Stimulated activated CD8-positive, alpha-beta memory T cell treated with anti-CD3 and anti-CD28 coated beads, Interleukin-12 subunit alpha, Interleukin-12 subunit beta, amount 100 ng/mL, for 4 hours (primary cell): ENCODE data around the gene MCTP1.
A peak's percentile ranks its signal among the peaks of the same experiment; 100 is the strongest.
"Not testable (repeated sequence)": the region's sequence is repeated elsewhere in the genome, so short reads cannot be mapped to it uniquely, and the experiment has no call there.

ENCODE experiments used
- DNase-seq: peaks from one replicate; pipeline ENCODE4 v3.0.0-alpha.2; 2020; ENCODE audit warnings: low read depth

Gene MCTP1

GRCh38 chr5:94869921-94870320, 415.0 kb downstream of the MCTP1 start:
- no peak for DNase-seq

GRCh38 chr5:94863951-94864350, 420.9 kb downstream of the MCTP1 start:
- DNase-seq, result no peak

DNA sequence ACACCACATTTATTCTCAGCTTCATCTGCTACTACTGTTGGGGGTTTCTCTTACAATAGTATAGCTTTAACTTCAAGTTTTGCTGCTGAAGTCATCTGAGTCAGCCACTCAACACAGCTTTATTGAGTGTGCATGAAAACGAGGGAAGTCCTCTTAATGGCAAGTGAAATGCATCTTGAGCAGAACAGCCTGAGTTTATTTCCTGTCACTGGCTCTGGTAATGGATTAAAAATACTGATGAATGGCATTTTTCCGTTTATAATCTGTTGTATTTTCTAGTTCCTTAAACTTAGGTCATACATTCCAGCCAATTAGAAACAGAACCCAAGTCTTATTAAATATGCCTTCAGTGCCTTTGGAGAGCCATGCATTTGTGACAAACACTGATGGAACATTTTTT, 427.8 kb downstream of the MCTP1 start:
- no peak for DNase-seq

DNA sequence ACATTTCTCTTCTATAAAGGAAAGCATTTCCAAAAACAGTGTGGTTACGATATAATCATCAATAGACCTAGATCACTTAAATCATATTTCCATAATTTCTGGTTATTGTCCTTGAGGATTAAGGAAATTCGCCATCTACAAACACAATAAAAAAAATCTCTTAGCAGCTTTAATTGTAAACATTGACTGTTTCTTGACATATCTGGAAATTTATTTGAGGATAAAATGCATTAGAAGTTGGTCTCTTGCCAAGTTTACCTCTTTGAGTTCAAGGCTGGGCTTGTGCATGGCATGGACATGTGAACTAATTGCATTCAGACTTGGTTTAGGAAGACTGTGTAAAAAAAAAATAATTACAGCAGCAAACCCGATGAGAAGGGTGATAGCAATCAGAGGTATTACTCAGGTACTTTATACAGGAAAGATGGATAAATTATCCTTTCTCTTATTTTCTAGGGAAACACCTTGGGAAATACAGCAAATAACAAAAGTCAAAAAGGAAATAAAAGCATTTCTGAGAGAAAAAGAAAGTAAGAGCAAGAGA, 428.6 kb downstream of the MCTP1 start:
- no peak for DNase-seq

DNA sequence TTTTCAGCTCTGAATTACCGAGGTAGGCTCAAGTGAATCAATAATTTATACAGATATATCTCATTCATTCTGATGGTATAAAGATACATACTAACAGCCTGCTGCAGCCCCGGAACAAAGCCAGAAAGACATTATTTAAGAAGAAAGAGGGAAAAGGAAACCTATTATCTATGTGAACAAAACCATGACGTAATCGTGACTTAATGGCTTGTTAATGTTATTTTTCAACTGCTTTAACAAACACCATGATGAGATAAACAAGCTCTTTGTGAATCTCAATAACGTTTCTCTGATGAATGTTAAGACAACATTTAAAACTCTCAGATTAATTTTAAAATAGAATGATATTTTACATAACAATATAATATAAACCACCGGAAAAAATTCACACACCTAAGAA, 429.4 kb downstream of the MCTP1 start:
- DNase-seq, result no peak

GRCh38 chr5:94853120-94853519, 431.8 kb downstream of the MCTP1 start:
- no peak for DNase-seq

DNA sequence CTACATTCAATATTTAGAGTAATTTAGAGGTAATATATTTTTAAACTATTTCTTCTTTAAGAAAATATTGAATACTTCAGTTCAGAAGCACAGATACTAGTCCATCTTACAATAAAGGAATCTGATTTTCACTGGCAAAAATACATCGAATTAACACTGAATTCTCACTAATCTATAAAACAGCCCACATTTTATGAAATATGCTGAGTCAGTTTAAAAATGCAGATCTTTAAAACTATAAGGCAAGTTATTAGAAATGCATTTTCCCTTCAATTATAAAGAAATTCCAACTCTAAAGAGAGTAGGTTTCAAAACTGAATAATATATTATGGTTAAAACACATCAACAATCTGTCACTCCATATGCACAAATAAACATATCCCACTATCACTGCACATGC, 433.9 kb downstream of the MCTP1 start:
- no peak for DNase-seq

DNA sequence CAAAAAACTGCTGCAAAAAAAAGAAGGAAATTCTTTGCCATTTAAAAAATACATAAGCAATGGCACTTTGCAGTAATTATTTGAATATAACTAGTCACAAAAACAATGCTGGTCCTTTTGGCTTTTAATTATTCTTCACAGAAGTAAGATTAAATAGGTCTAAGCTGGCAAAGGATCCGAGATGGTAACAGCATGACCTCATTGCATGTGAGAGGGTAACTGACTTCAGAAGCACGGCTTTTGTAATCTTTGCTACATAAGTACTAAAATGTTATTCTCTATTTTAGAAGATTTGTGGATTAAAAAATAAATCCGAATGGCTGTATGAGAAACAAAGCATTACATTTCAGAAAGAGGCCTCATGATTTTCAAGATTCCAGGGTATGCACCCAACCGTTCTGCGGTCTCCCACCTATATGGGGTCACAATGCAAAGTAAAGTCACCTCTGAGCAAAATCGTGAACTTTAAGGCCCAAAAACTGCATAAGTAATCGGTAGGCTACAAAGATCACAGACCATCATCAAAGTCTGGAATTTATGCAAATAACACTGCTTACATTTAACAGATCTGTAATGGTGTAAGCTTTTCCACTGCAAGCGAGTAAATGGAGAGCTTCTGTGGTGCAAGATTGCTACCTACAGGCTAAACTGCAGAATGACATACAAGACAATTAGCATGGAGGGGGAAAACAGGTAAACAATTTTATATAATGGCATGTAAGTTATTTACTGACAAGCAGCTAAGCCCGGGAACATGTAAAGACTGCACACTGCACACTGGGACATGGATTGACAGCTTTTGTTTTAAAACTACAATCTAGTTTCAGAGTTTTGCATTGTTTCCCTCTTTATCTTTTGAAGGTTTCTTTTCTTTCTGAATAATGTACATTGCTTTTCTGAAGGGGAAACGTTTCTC, 434.8 kb downstream of the MCTP1 start:
- peak; percentile 2 for DNase-seq

- DNase-seq, result no peak
These were observed 435.6 kb downstream of the MCTP1 start for GRCh38 chr5:94849324-94849723.

- no peak for DNase-seq
These were observed 437.2 kb downstream of the MCTP1 start for GRCh38 chr5:94847726-94848125.

- DNase-seq, result no peak
These were observed 437.9 kb downstream of the MCTP1 start for GRCh38 chr5:94847019-94847418.

- DNase-seq, result not testable (repeated sequence)
These were observed 439.2 kb downstream of the MCTP1 start for GRCh38 chr5:94845696-94846095.

- no peak for DNase-seq
These were observed 443.1 kb downstream of the MCTP1 start for GRCh38 chr5:94841598-94842322.

GRCh38 chr5:94833851-94834250, 451.0 kb downstream of the MCTP1 start:
- no peak for DNase-seq

- DNase-seq, result no peak
These were observed 452.2 kb downstream of the MCTP1 start for GRCh38 chr5:94832685-94833084.

- no peak for DNase-seq
These were observed 454.4 kb downstream of the MCTP1 start for GRCh38 chr5:94830520-94830919.

GRCh38 chr5:94828222-94828621, 456.7 kb downstream of the MCTP1 start:
- not testable (repeated sequence) for DNase-seq

GRCh38 chr5:94820488-94820887, 464.4 kb downstream of the MCTP1 start:
- DNase-seq, result no peak

DNA sequence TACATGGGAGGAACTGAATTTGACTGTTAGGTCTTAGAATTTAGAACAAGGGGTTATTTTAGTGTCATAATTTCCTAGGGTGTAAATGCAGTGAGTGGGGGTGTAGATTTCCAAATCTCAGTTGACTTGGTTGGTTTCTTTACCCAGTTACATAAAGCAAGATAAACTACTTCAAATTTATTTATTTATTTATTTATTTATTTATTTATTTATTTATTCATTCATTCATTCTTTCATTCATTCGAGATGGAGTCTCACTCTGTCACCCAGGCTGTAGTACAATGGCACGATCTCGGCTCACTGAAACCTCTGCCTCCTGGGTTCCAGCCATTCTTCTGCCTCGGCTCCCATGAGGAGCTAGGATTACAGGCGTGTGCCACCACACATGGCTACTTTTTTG, 466.0 kb downstream of the MCTP1 start:
- DNase-seq, result no peak

- no peak for DNase-seq
These were observed 469.4 kb downstream of the MCTP1 start for GRCh38 chr5:94815313-94816039.

DNA sequence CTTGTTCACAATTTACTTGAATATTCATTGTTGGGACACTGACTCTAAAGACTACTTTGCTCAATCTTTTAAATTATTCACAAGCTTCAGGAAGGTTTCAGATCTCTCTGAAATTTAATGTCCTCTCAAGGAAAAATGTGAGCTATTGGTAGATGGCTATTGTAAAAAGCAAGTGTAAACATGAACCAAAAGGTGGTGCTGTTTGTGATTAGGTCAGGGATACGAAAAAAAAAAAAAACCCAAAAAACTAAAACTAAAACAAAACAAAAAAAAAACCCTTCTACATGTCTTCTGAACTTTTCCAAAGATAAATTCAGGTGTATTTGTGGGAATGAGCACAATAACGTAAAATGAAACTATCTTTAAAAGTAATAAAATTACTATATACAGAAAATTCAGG, 472.7 kb downstream of the MCTP1 start:
- no peak for DNase-seq

DNA sequence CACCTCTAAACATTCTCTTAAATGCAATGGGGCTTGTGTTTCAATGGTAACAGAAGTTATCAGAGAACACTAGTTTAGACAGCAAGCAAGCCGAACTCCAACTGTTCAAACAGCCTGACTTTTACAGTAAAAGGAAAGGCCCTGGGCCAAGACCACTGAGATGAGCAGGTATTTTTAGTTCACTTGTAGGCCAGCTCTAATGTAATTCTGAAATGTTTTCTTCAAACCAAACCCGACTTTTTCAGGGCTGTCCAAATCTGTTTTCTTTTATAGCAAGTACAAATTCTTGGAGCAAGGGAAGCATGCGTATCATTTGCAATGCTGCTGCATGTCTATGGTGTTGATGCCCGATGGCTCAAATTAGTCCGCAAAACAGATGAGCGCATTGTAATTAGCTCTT, 473.6 kb downstream of the MCTP1 start:
- DNase-seq, result no peak
